Measurements from ENCODE around the gene RAMACL. TPM values are rescaled to one million over a fixed set of nuclear protein-coding genes. Genes with fewer than 3 reads are reported as not detected.

Gene RAMACL
- total RNA-seq, 2 experiments from 2014 or later, result 0.30 to 0.41 TPM

DNA sequence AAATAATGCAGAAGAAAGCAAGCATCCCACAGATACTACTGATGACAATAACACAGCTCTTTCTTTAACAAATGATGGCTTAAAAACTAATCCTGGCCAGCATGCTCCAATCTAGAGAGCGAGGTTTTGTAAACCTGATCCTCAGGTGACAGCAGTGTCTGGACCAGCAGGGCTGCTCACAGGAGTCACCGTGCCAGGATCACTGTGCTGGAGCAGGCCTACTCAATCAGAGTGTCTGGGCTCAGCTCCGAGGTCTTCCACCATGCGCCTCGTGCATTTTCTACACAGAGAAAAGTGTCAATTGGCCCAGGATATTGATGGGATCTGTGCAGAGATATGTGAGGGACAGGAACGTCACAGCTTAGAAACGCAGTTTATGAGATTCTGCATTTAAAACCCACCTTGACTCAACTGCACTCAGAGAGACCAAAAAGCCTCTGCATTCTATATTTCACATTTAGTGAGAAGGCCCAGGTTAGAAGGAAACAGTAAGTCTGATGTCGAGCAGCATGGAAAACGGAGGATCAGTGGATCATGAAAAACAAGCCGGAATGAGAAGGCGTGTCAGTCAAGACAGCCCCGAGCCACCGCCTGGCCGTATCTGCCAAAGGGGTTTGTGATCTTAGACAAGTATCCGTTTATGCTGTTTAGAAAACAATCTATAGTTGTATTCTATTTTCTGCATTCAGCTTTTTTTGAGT lies 7.8 kb downstream of the RAMACL start:
- Histone ChIP-seq H3K9me3 (ENCODE audit: low read length) (no peaks in the 10 kb centered on the region), H3K36me3 (ENCODE audit: insufficient read depth, low read length) (no peaks in the 10 kb centered on the region), H3K4me1 (ENCODE audit: insufficient read depth, low read length, poor library complexity, severe bottlenecking) (no peaks in the 10 kb centered on the region), H3K27ac (ENCODE audit: low read depth, low read length, poor library complexity, severe bottlenecking) (no peak overlapping the region), H3K9me2 (ENCODE audit: insufficient read depth, low read length) (no peaks in the 10 kb centered on the region), H2AFZ (ENCODE audit: low read length) (no peak overlapping the region), H3K4me2 (ENCODE audit: low read length) (no peak overlapping the region), H3K79me2 (ENCODE audit: insufficient read depth, low read depth, low read length) (no peaks in the 10 kb centered on the region), H3K4me3 (ENCODE audit: low read depth, low read length, poor library complexity, severe bottlenecking) (no peak overlapping the region), H4K20me1 (ENCODE audit: insufficient read depth, low read length) (no peaks in the 10 kb centered on the region)
- ChIA-PET POLR2A (no interaction called here), CTCF (ENCODE audit: unreplicated experiment) (no interaction called here)
- no TSS peak for BruUV-seq (replicated peaks)
- TF ChIP-seq, protein P1, sequence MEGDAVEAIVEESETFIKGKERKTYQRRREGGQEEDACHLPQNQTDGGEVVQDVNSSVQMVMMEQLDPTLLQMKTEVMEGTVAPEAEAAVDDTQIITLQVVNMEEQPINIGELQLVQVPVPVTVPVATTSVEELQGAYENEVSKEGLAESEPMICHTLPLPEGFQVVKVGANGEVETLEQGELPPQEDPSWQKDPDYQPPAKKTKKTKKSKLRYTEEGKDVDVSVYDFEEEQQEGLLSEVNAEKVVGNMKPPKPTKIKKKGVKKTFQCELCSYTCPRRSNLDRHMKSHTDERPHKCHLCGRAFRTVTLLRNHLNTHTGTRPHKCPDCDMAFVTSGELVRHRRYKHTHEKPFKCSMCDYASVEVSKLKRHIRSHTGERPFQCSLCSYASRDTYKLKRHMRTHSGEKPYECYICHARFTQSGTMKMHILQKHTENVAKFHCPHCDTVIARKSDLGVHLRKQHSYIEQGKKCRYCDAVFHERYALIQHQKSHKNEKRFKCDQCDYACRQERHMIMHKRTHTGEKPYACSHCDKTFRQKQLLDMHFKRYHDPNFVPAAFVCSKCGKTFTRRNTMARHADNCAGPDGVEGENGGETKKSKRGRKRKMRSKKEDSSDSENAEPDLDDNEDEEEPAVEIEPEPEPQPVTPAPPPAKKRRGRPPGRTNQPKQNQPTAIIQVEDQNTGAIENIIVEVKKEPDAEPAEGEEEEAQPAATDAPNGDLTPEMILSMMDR (conservative IDR thresholded peaks at IDR 0.05; ENCODE audit: low read length), result no peak
- TF ChIP-seq EZH2phosphoT487 (IDR thresholded peaks at IDR 0.05; ENCODE audit: borderline replicate concordance, low read depth, low read length), result no peak
- intact Hi-C loops (cut with micrococcal nuclease; ENCODE audit: unreplicated experiment), result no loop called here
- DNase-seq (ENCODE audit: low spot score), result no peak

DNA sequence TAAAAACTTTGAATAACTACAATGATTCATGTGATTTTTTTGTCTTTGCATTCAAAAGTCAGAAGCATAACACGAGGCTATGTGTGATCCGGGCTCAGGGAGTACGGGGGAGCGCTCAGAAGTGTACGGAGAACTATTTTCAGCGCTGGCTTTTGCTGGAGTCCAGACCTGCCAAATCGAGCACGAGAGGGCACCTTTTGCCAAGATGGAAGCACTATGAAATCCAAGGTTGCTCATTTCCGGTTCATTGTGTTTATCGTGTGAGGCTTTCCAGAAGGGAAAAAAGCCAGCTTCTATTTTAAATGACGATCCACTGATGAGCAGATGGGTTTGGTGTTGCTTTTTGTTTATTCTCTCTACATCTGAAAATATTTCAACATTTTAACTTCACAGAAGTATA lies 11.3 kb downstream of the RAMACL start:
- no peaks in the 10 kb centered on the region for H3K9me2 ChIP-seq (ENCODE audit: insufficient read depth, low read length)
- no peaks in the 10 kb centered on the region for H3K9me3 ChIP-seq (ENCODE audit: low read length)
- H3K27ac ChIP-seq (ENCODE audit: low read depth, low read length, poor library complexity, severe bottlenecking), result no peak overlapping the region
- H3K4me3 ChIP-seq (ENCODE audit: low read depth, low read length, poor library complexity, severe bottlenecking), result no peak overlapping the region
- no peaks in the 10 kb centered on the region for H3K36me3 ChIP-seq (ENCODE audit: insufficient read depth, low read length)
- BruUV-seq (replicated peaks), result no TSS peak
- no peak overlapping the region for H3K4me2 ChIP-seq (ENCODE audit: low read length)
- CTCF ChIA-PET (ENCODE audit: unreplicated experiment), result no interaction called here
- H2AFZ ChIP-seq (ENCODE audit: low read length), result no peak overlapping the region
- no peaks in the 10 kb centered on the region for H3K4me1 ChIP-seq (ENCODE audit: insufficient read depth, low read length, poor library complexity, severe bottlenecking)
- H4K20me1 ChIP-seq (ENCODE audit: insufficient read depth, low read length), result no peaks in the 10 kb centered on the region
- no peaks in the 10 kb centered on the region for H3K79me2 ChIP-seq (ENCODE audit: insufficient read depth, low read depth, low read length)
- POLR2A ChIA-PET, result interaction anchor here (0.9 kb wide), 1 partner anchor 20 kb away, joined by 3 read pairs; no protein-coding TSS in a partner anchor
- DNase-seq (ENCODE audit: low spot score), result no peak
- no peak for TF ChIP-seq EZH2phosphoT487 (IDR thresholded peaks at IDR 0.05; ENCODE audit: borderline replicate concordance, low read depth, low read length)
- TF ChIP-seq, protein P1 (conservative IDR thresholded peaks at IDR 0.05; ENCODE audit: low read length), result no peak
- intact Hi-C loops (cut with micrococcal nuclease; ENCODE audit: unreplicated experiment), result no loop called here

DNA sequence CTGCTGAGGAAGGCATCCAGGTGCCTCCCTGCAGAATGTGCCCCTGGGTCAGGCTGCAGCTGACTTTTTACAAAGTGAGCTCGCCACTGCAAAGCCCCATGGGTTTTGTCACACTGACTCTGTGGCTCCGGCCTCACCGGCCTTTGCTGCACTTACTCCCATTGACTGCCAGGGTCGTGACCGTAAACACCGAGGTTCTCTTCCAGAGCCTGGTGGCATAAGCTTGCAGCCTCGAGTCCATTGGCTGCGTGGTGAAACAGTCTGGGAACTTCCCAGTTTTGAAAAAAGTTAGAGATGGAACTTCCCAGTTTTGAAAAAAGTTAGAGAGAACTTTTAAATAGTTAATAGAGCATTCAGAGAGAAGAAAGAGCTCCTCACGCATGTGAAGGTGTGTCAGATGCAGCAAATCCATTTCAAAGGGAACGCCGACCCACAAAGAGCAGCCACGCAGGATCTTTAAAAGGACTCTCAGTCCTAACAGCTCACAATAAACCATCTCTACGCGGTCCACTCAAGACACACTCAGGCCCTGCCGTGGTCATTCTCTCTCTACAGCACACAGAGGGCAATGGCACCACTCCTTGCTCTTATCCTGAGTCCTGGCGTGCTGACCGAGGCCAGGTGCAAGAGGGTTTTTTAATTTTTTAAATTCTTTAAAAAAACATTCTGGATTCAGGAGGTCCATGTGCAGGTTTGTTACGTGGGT lies 12.8 kb downstream of the RAMACL start:
- intact Hi-C loops (cut with micrococcal nuclease; ENCODE audit: unreplicated experiment), result no loop called here
- CTCF ChIA-PET (ENCODE audit: unreplicated experiment), result interaction anchor here (0.6 kb wide), 1 partner anchor 77 kb away, joined by 6 read pairs; no protein-coding TSS in a partner anchor

More for the DNA sequence above, 12.8 kb downstream of the RAMACL start:
- Histone ChIP-seq H3K4me2 (ENCODE audit: low read length) (no peak overlapping the region), H3K9me3 (ENCODE audit: low read length) (no peaks in the 10 kb centered on the region), H3K27ac (ENCODE audit: low read depth, low read length, poor library complexity, severe bottlenecking) (no peak overlapping the region), H3K79me2 (ENCODE audit: insufficient read depth, low read depth, low read length) (no peaks in the 10 kb centered on the region), H3K4me1 (ENCODE audit: insufficient read depth, low read length, poor library complexity, severe bottlenecking) (no peaks in the 10 kb centered on the region), H4K20me1 (ENCODE audit: insufficient read depth, low read length) (no peaks in the 10 kb centered on the region), H3K9me2 (ENCODE audit: insufficient read depth, low read length) (no peaks in the 10 kb centered on the region), H2AFZ (ENCODE audit: low read length) (no peak overlapping the region), H3K36me3 (ENCODE audit: insufficient read depth, low read length) (no peaks in the 10 kb centered on the region), H3K4me3 (ENCODE audit: low read depth, low read length, poor library complexity, severe bottlenecking) (no peak overlapping the region)
- no peak for DNase-seq (ENCODE audit: low spot score)
- BruUV-seq (replicated peaks), result no TSS peak
- POLR2A ChIA-PET, result interaction anchor here (0.7 kb wide), 1 partner anchor 320 kb away, joined by 3 read pairs; no protein-coding TSS in a partner anchor
- TF ChIP-seq, protein P1 (conservative IDR thresholded peaks at IDR 0.05; ENCODE audit: low read length), result no peak
- no peak for TF ChIP-seq EZH2phosphoT487 (IDR thresholded peaks at IDR 0.05; ENCODE audit: borderline replicate concordance, low read depth, low read length)
